Fibroblast of villous mesenchyme (primary cell): Measurements from ENCODE around the gene SLC50A1. TPM values are rescaled to one million over a fixed set of nuclear protein-coding genes. Genes with fewer than 3 reads are reported as not detected.
A peak's percentile ranks its signal among the peaks of the same experiment; 100 is the strongest.

Experiments used
- DNase-seq: peaks from one replicate; pipeline ENCODE4 v3.0.0-alpha.2; 2010; ENCODE audit warnings: low read depth
- H3K4me3 ChIP-seq: 2 replicates; pipeline ENCODE4 v1.5.1; 2011; ENCODE audit warnings: low read depth, mild to moderate bottlenecking, low read length
- CTCF ChIP-seq: IDR thresholded peaks from 2 replicates; pipeline ENCODE4 v1.5.1; 2012; ENCODE audit warnings: low read depth, mild to moderate bottlenecking, low read length; ENCODE audit not compliant: insufficient read depth
- total RNA-seq: library from RNA; depleted of rRNA; stranded (reverse); fragments of >200 nt; gene quantifications from 2 replicates; pipeline ENCODE4 v1.2.3, GENCODE V29; 2012

SLC50A1 gene
- total RNA-seq, 1 donor = 58.7 TPM

GRCh38 chr1:155130272-155131006 is 5.2 kb upstream of the SLC50A1 start:
- TF ChIP-seq CTCF = no peak
- DNase-seq = no peak
- no peak overlapping the region for H3K4me3 ChIP-seq

GRCh38 chr1:155131285-155131684 is 4.4 kb upstream of the SLC50A1 start:
- no peak for TF ChIP-seq CTCF
- no peak overlapping the region for H3K4me3 ChIP-seq
- DNase-seq = no peak

- TF ChIP-seq CTCF = no peak
- H3K4me3 ChIP-seq = no peak overlapping the region
- no peak for DNase-seq
These were observed 3.8 kb upstream of the SLC50A1 start for GRCh38 chr1:155131856-155132255.

- no peak for DNase-seq
- no peak overlapping the region for H3K4me3 ChIP-seq
- TF ChIP-seq CTCF = no peak
These were observed 1.8 kb upstream of the SLC50A1 start for GRCh38 chr1:155133799-155134281.

GRCh38 chr1:155134322-155134721 is 1.3 kb upstream of the SLC50A1 start:
- DNase-seq = no peak
- TF ChIP-seq CTCF = no peak
- no peak overlapping the region for H3K4me3 ChIP-seq

GRCh38 chr1:155134880-155135414 is 705 bp upstream of the SLC50A1 start:
- peak; percentile 97 for DNase-seq
- peak overlapping the region; percentile 89 for H3K4me3 ChIP-seq
- TF ChIP-seq CTCF = no peak
